ENCODE measurements around the gene BARX2.
A peak's percentile ranks its signal among the peaks of the same experiment; 100 is the strongest.

BARX2 gene

GRCh38 chr11:129359748-129360147 is 15.9 kb upstream of the BARX2 start:
- TF ChIP-seq, protein P1, sequence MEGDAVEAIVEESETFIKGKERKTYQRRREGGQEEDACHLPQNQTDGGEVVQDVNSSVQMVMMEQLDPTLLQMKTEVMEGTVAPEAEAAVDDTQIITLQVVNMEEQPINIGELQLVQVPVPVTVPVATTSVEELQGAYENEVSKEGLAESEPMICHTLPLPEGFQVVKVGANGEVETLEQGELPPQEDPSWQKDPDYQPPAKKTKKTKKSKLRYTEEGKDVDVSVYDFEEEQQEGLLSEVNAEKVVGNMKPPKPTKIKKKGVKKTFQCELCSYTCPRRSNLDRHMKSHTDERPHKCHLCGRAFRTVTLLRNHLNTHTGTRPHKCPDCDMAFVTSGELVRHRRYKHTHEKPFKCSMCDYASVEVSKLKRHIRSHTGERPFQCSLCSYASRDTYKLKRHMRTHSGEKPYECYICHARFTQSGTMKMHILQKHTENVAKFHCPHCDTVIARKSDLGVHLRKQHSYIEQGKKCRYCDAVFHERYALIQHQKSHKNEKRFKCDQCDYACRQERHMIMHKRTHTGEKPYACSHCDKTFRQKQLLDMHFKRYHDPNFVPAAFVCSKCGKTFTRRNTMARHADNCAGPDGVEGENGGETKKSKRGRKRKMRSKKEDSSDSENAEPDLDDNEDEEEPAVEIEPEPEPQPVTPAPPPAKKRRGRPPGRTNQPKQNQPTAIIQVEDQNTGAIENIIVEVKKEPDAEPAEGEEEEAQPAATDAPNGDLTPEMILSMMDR (IDR thresholded peaks at IDR 0.05; ENCODE audit: insufficient read depth, low read length): no peak
- no peak for TF ChIP-seq SPI1 (IDR thresholded peaks at IDR 0.05; ENCODE audit: borderline replicate concordance, low read depth)
- TF ChIP-seq, protein P2, sequence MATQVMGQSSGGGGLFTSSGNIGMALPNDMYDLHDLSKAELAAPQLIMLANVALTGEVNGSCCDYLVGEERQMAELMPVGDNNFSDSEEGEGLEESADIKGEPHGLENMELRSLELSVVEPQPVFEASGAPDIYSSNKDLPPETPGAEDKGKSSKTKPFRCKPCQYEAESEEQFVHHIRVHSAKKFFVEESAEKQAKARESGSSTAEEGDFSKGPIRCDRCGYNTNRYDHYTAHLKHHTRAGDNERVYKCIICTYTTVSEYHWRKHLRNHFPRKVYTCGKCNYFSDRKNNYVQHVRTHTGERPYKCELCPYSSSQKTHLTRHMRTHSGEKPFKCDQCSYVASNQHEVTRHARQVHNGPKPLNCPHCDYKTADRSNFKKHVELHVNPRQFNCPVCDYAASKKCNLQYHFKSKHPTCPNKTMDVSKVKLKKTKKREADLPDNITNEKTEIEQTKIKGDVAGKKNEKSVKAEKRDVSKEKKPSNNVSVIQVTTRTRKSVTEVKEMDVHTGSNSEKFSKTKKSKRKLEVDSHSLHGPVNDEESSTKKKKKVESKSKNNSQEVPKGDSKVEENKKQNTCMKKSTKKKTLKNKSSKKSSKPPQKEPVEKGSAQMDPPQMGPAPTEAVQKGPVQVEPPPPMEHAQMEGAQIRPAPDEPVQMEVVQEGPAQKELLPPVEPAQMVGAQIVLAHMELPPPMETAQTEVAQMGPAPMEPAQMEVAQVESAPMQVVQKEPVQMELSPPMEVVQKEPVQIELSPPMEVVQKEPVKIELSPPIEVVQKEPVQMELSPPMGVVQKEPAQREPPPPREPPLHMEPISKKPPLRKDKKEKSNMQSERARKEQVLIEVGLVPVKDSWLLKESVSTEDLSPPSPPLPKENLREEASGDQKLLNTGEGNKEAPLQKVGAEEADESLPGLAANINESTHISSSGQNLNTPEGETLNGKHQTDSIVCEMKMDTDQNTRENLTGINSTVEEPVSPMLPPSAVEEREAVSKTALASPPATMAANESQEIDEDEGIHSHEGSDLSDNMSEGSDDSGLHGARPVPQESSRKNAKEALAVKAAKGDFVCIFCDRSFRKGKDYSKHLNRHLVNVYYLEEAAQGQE (IDR thresholded peaks at IDR 0.05; ENCODE audit: insufficient replicate concordance, low read depth): no peak
- no peak for TF ChIP-seq POLR2AphosphoS5 (IDR thresholded peaks at IDR 0.05; ENCODE audit: low read depth)
- no peak for TF ChIP-seq GABPA (IDR thresholded peaks at IDR 0.05; ENCODE audit: low read depth)
- H3K27ac ChIP-seq (replicated peaks): no peak overlapping the region

GRCh38 chr11:129364143-129364654 is 11.4 kb upstream of the BARX2 start:
- H3K4me3 ChIP-seq (replicated peaks; ENCODE audit: insufficient read depth, low read length): no peak overlapping the region
- TF ChIP-seq, protein P2 (IDR thresholded peaks at IDR 0.05; ENCODE audit: insufficient replicate concordance, low read depth): no peak
- TF ChIP-seq POLR2AphosphoS5 (IDR thresholded peaks at IDR 0.05; ENCODE audit: low read depth) (no peak), GABPA (IDR thresholded peaks at IDR 0.05; ENCODE audit: low read depth) (no peak), SPI1 (IDR thresholded peaks at IDR 0.05; ENCODE audit: borderline replicate concordance, low read depth) (no peak)
- TF ChIP-seq, protein P1 (IDR thresholded peaks at IDR 0.05; ENCODE audit: insufficient read depth, low read length): peak; percentile 100
- peak; percentile 52 to 81 for DNase-seq (ENCODE audit: low read depth in 1 of 2, low spot score in 1 of 2)
- H3K27me3 ChIP-seq (ENCODE audit: insufficient read depth, poor library complexity, severe bottlenecking): peaks cover 21% of the 10 kb centered on the region
- H3K27ac ChIP-seq (replicated peaks): no peak overlapping the region

More at GRCh38 chr11:129359748-129360147, 15.9 kb upstream of the BARX2 start:
- no peak overlapping the region for H3K4me3 ChIP-seq (replicated peaks; ENCODE audit: insufficient read depth, low read length)
- no peak for DNase-seq (ENCODE audit: low read depth in 1 of 2, low spot score in 1 of 2)
- peaks cover 6% of the 10 kb centered on the region for H3K27me3 ChIP-seq (ENCODE audit: insufficient read depth, poor library complexity, severe bottlenecking)

GRCh38 chr11:129365816-129366215 is 9.8 kb upstream of the BARX2 start:
- DNase-seq (ENCODE audit: low read depth in 1 of 2, low spot score in 1 of 2): no peak
- Histone ChIP-seq H3K27ac (replicated peaks) (no peak overlapping the region), H3K4me3 (replicated peaks; ENCODE audit: insufficient read depth, low read length) (no peak overlapping the region), H3K27me3 (ENCODE audit: insufficient read depth, poor library complexity, severe bottlenecking) (peaks cover 28% of the 10 kb centered on the region)
- TF ChIP-seq POLR2AphosphoS5 (IDR thresholded peaks at IDR 0.05; ENCODE audit: low read depth): no peak
- TF ChIP-seq, protein P1 (IDR thresholded peaks at IDR 0.05; ENCODE audit: insufficient read depth, low read length): no peak
- no peak for TF ChIP-seq GABPA (IDR thresholded peaks at IDR 0.05; ENCODE audit: low read depth)
